Measurements from ENCODE around the gene SPPL2C. TPM values are rescaled to one million over a fixed set of nuclear protein-coding genes. Genes with fewer than 3 reads are reported as not detected.

Gene SPPL2C
- total RNA-seq, 4 donors from 2014 or later: not detected

- Histone ChIP-seq H3K36me3 (no peaks in the 10 kb centered on the region), H3K4me3 (no peak overlapping the region), H3K27ac (no peak overlapping the region), H3K9me3 (no peaks in the 10 kb centered on the region), H3K4me1 (no peaks in the 10 kb centered on the region), H3K27me3 (peaks cover 63% of the 10 kb centered on the region)
- ATAC-seq: no peak
- TF ChIP-seq CTCF (IDR thresholded peaks at IDR 0.05): no peak
- TF ChIP-seq POLR2AphosphoS5 (IDR thresholded peaks at IDR 0.05): no peak
- no peak for TF ChIP-seq EP300 (IDR thresholded peaks at IDR 0.05)
- no peak for TF ChIP-seq POLR2A (IDR thresholded peaks at IDR 0.05)
- 71 to 72% methylated on average over 2 of the region's 3 CpGs for WGBS, 2 donors (ENCODE audit: low coverage in 1 of 2)
Measured at GRCh38 chr17:45812102-45812501, 32.6 kb upstream of the SPPL2C start.

GRCh38 chr17:45813048-45813725 is 31.5 kb upstream of the SPPL2C start:
- Histone ChIP-seq H3K27ac (no peak overlapping the region), H3K9me3 (no peaks in the 10 kb centered on the region), H3K27me3 (peaks cover 52% of the 10 kb centered on the region), H3K4me1 (no peaks in the 10 kb centered on the region), H3K36me3 (no peaks in the 10 kb centered on the region), H3K4me3 (no peak overlapping the region)
- WGBS, 2 donors (ENCODE audit: low coverage in 1 of 2): 7 to 27% methylated on average over 4 to 6 of the region's 22 CpGs
- TF ChIP-seq CTCF (IDR thresholded peaks at IDR 0.05): no peak
- TF ChIP-seq POLR2A (IDR thresholded peaks at IDR 0.05): no peak
- TF ChIP-seq POLR2AphosphoS5 (IDR thresholded peaks at IDR 0.05): no peak
- TF ChIP-seq EP300 (IDR thresholded peaks at IDR 0.05): no peak
- ATAC-seq: no peak

GRCh38 chr17:45814622-45815606 is 29.8 kb upstream of the SPPL2C start:
- Histone ChIP-seq H3K9me3 (no peaks in the 10 kb centered on the region), H3K4me3 (no peak overlapping the region), H3K4me1 (no peaks in the 10 kb centered on the region), H3K27me3 (peaks cover 41% of the 10 kb centered on the region), H3K36me3 (no peaks in the 10 kb centered on the region), H3K27ac (no peak overlapping the region)
- no peak for ATAC-seq
- whole genome bisulfite sequencing, 2 donors (ENCODE audit: low coverage in 1 of 2): 77 to 90% methylated on average over 4 to 10 of the region's 17 CpGs
- TF ChIP-seq POLR2AphosphoS5 (IDR thresholded peaks at IDR 0.05) (no peak), CTCF (IDR thresholded peaks at IDR 0.05) (no peak), POLR2A (IDR thresholded peaks at IDR 0.05) (no peak), EP300 (IDR thresholded peaks at IDR 0.05) (no peak)

GRCh38 chr17:45815752-45816151 is 28.9 kb upstream of the SPPL2C start:
- H3K4me3 ChIP-seq: no peak overlapping the region
- H3K36me3 ChIP-seq: no peaks in the 10 kb centered on the region
- peaks cover 37% of the 10 kb centered on the region for H3K27me3 ChIP-seq
- ATAC-seq: no peak
- H3K4me1 ChIP-seq: no peaks in the 10 kb centered on the region
- TF ChIP-seq POLR2AphosphoS5 (IDR thresholded peaks at IDR 0.05) (no peak), POLR2A (IDR thresholded peaks at IDR 0.05) (no peak), EP300 (IDR thresholded peaks at IDR 0.05) (no peak), CTCF (IDR thresholded peaks at IDR 0.05) (no peak)
- no peaks in the 10 kb centered on the region for H3K9me3 ChIP-seq
- WGBS, 2 donors (ENCODE audit: low coverage in 1 of 2): no CpG with 5 or more reads among the region's 6 CpGs
- H3K27ac ChIP-seq: no peak overlapping the region

Data from gastroesophageal sphincter (tissue), 4 donors.